GM18499 (cell line): Measurements from ENCODE around the gene DNAAF8.

Source experiments
- ATAC-seq: cut with Tn5 transposase; IDR thresholded peaks from one replicate; pipeline ENCODE4 v1.9.1; 2021; ENCODE audit warnings: moderate number of reproducible peaks; ENCODE audit not compliant: insufficient read depth, unreplicated experiment

The DNAAF8 gene

GRCh38 chr16:4796982-4797804 is 62.9 kb downstream of the DNAAF8 start:
- no peak for ATAC-seq

- ATAC-seq = no peak
These were observed 63.5 kb downstream of the DNAAF8 start for GRCh38 chr16:4797805-4798252.

GRCh38 chr16:4798456-4798855 is 64.1 kb downstream of the DNAAF8 start:
- ATAC-seq = no peak
